ENCODE measurements around the gene NOXO1. TPM values are rescaled to one million over a fixed set of nuclear protein-coding genes. Genes with fewer than 3 reads are reported as not detected.

NOXO1 gene
- total RNA-seq, 4 donors from 2014 or later: not detected

- ATAC-seq (ENCODE audit: low FRiP score): no peak
Measured at GRCh38 chr16:1982991-1983543, 1.8 kb upstream of the NOXO1 start.

GRCh38 chr16:1982013-1982433 lies 754 bp upstream of the NOXO1 start:
- no peak for TF ChIP-seq CTCF (IDR thresholded peaks at IDR 0.05)
- ATAC-seq (ENCODE audit: low FRiP score): no peak
- DNase-seq (ENCODE audit: low spot score): no peak

More at GRCh38 chr16:1982991-1983543, 1.8 kb upstream of the NOXO1 start:
- DNase-seq (ENCODE audit: low spot score): no peak
- TF ChIP-seq CTCF (IDR thresholded peaks at IDR 0.05): no peak

- DNase-seq (ENCODE audit: low spot score): no peak
- TF ChIP-seq CTCF (IDR thresholded peaks at IDR 0.05): no peak
- ATAC-seq (ENCODE audit: low FRiP score): no peak
Measured at GRCh38 chr16:1980770-1981087, 540 bp downstream of the NOXO1 start.

- DNase-seq (ENCODE audit: low spot score) (no peak), ATAC-seq (ENCODE audit: low FRiP score) (no peak)
- no peak for TF ChIP-seq CTCF (IDR thresholded peaks at IDR 0.05)
Measured at GRCh38 chr16:1980030-1980769, 1.1 kb downstream of the NOXO1 start.

GRCh38 chr16:1979271-1980029 lies 1.8 kb downstream of the NOXO1 start:
- ATAC-seq (ENCODE audit: low FRiP score): no peak
- TF ChIP-seq CTCF (IDR thresholded peaks at IDR 0.05): no peak
- DNase-seq (ENCODE audit: low spot score): no peak

GRCh38 chr16:1978476-1979120 lies 2.7 kb downstream of the NOXO1 start:
- no peak for DNase-seq (ENCODE audit: low spot score)
- no peak for ATAC-seq (ENCODE audit: low FRiP score)
- TF ChIP-seq CTCF (IDR thresholded peaks at IDR 0.05): no peak

All from omental fat pad (tissue), 4 donors.